Panc1 (cell line): ENCODE data around the gene CANT1. TPM values are rescaled to one million over a fixed set of nuclear protein-coding genes. Genes with fewer than 3 reads are reported as not detected.

Experiments
- ATAC-seq: fragments of 200-7000 bp; cut with Tn5 transposase; 2 replicates; pipeline ENCODE4 v1.9.1; 2020; ENCODE audit warnings: mild to moderate bottlenecking, moderate library complexity
- BruUV-seq: library from RNA; stranded (reverse); fragments of 400-500 nt; replicated peaks from 2 replicates; lab custom pipeline; 2021; lab: Mats Ljungman, UMichigan
- CTCF ChIA-PET: fragments of 300-600 bp; sonication (Branson Sonifier 250); formaldehyde crosslinking; loops from one replicate; lab custom pipeline; 2022; ENCODE audit warnings: antibody characterized with exemption; lab: Charles Lee
- POLR2A ChIA-PET: fragments of 300-600 bp; sonication (Branson Sonifier 250); formaldehyde crosslinking; loops from one replicate; lab custom pipeline; 2022; ENCODE audit warnings: antibody characterized with exemption; lab: Charles Lee
- DNase-seq: peaks from one replicate; pipeline ENCODE4 v3.0.0-alpha.2; 2010; ENCODE audit warnings: low read depth, low spot score
- H3K27ac ChIP-seq: 2 replicates; pipeline ENCODE4 v1.5.1; 2011; ENCODE audit warnings: mild to moderate bottlenecking, low read length, inconsistent platforms
- H3K27me3 ChIP-seq: fragments of 200-500 bp; sonication (Bioruptor generic); 2 replicates; pipeline ENCODE4 v1.6.0; 2014; ENCODE audit warnings: low read length, inconsistent platforms; ENCODE audit not compliant: control insufficient read depth, insufficient read depth
- H3K36me3 ChIP-seq: fragments of 200-500 bp; sonication (Bioruptor generic); 2 replicates; pipeline ENCODE4 v1.5.1; 2014; ENCODE audit warnings: inconsistent platforms, mild to moderate bottlenecking, low read length, moderate library complexity; ENCODE audit not compliant: control insufficient read depth, insufficient read depth
- H3K4me1 ChIP-seq: 2 replicates; pipeline ENCODE4 v1.5.1; 2011; ENCODE audit warnings: inconsistent platforms, mild to moderate bottlenecking, low read length, moderate library complexity; ENCODE audit not compliant: control insufficient read depth, insufficient read depth
- H3K4me3 ChIP-seq, 2 experiments: 2 replicates each; pipeline ENCODE4 v1.5.1; 2011 to 2012; ENCODE audit warnings: low read depth in 2 of 2, low read length in 2 of 2, mild to moderate bottlenecking in 2 of 2, inconsistent platforms in 1 of 2, moderate library complexity in 1 of 2
- H3K9me3 ChIP-seq: fragments of 200-500 bp; sonication (Bioruptor generic); 2 replicates; pipeline ENCODE4 v1.5.1; 2014; ENCODE audit warnings: low read depth, mild to moderate bottlenecking, inconsistent platforms, low read length, moderate library complexity; ENCODE audit not compliant: control insufficient read depth, insufficient read depth
- POLR2AphosphoS5 ChIP-seq: IDR thresholded peaks from 2 replicates; pipeline ENCODE4 v1.6.1; 2012; ENCODE audit warnings: mild to moderate bottlenecking, low read depth, low read length, moderate library complexity
- SIN3A ChIP-seq: IDR thresholded peaks from 2 replicates; pipeline ENCODE4 v1.6.1; 2012; ENCODE audit warnings: low read depth, mild to moderate bottlenecking, low read length, moderate library complexity, borderline replicate concordance; ENCODE audit not compliant: insufficient read depth
- TCF7L2 ChIP-seq: IDR thresholded peaks from 2 replicates; pipeline ENCODE4 v1.6.1; 2011; ENCODE audit warnings: mild to moderate bottlenecking, low read depth, low read length, inconsistent platforms
- in situ Hi-C: cut with HindIII; loops from 2 replicates; pipeline ENCODE4 v1.10.0; 2016; ENCODE audit warnings: low sequenced_read_pairs, low pct_unique_long_range_greater_than_20kb
- intact Hi-C: fragments of 100-400 bp; cut with micrococcal nuclease; formaldehyde crosslinking; loops from one replicate; pipeline ENCODE4 v1.10.0; 2022; ENCODE audit not compliant: unreplicated experiment
- total RNA-seq: library from RNA; stranded (reverse); gene quantifications from one replicate; pipeline ENCODE4 v1.2.1, GENCODE V29; 2021; ENCODE audit not compliant: unreplicated experiment
- TF ChIP-seq, protein P1 (sequence below), 2 experiments: IDR thresholded peaks; 2 replicates each; pipeline ENCODE4 v1.6.1; 2011 to 2012; ENCODE audit warnings: low read depth in 2 of 2, control low read depth in 1 of 2, low read length in 1 of 2, mild to moderate bottlenecking in 1 of 2, moderate library complexity in 1 of 2; ENCODE audit not compliant: insufficient read depth in 1 of 2
- TF ChIP-seq, protein P2 (sequence below): fragments of 450-650 bp; IDR thresholded peaks from 2 replicates; pipeline ENCODE4 v1.5.1; 2017; ENCODE audit warnings: mild to moderate bottlenecking

CANT1 gene
- total RNA-seq, 1 experiment from 2014 or later, result 160 TPM

GRCh38 chr17:78958641-78959127 is 50.9 kb downstream of the CANT1 start:
- no peak for DNase-seq
- peak; percentile 68 for ATAC-seq
- TF ChIP-seq, protein P1, sequence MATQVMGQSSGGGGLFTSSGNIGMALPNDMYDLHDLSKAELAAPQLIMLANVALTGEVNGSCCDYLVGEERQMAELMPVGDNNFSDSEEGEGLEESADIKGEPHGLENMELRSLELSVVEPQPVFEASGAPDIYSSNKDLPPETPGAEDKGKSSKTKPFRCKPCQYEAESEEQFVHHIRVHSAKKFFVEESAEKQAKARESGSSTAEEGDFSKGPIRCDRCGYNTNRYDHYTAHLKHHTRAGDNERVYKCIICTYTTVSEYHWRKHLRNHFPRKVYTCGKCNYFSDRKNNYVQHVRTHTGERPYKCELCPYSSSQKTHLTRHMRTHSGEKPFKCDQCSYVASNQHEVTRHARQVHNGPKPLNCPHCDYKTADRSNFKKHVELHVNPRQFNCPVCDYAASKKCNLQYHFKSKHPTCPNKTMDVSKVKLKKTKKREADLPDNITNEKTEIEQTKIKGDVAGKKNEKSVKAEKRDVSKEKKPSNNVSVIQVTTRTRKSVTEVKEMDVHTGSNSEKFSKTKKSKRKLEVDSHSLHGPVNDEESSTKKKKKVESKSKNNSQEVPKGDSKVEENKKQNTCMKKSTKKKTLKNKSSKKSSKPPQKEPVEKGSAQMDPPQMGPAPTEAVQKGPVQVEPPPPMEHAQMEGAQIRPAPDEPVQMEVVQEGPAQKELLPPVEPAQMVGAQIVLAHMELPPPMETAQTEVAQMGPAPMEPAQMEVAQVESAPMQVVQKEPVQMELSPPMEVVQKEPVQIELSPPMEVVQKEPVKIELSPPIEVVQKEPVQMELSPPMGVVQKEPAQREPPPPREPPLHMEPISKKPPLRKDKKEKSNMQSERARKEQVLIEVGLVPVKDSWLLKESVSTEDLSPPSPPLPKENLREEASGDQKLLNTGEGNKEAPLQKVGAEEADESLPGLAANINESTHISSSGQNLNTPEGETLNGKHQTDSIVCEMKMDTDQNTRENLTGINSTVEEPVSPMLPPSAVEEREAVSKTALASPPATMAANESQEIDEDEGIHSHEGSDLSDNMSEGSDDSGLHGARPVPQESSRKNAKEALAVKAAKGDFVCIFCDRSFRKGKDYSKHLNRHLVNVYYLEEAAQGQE (IDR thresholded peaks at IDR 0.05; ENCODE audit: insufficient read depth in 1 of 2, low read depth in 2 of 2, low read length in 1 of 2), result no peak
- TF ChIP-seq SIN3A (no peak), POLR2AphosphoS5 (no peak), TCF7L2 (no peak)
- TF ChIP-seq, protein P2, sequence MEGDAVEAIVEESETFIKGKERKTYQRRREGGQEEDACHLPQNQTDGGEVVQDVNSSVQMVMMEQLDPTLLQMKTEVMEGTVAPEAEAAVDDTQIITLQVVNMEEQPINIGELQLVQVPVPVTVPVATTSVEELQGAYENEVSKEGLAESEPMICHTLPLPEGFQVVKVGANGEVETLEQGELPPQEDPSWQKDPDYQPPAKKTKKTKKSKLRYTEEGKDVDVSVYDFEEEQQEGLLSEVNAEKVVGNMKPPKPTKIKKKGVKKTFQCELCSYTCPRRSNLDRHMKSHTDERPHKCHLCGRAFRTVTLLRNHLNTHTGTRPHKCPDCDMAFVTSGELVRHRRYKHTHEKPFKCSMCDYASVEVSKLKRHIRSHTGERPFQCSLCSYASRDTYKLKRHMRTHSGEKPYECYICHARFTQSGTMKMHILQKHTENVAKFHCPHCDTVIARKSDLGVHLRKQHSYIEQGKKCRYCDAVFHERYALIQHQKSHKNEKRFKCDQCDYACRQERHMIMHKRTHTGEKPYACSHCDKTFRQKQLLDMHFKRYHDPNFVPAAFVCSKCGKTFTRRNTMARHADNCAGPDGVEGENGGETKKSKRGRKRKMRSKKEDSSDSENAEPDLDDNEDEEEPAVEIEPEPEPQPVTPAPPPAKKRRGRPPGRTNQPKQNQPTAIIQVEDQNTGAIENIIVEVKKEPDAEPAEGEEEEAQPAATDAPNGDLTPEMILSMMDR, result no peak
- Histone ChIP-seq H3K4me1 (0 out of 2 replicates have a peak, but pooled peaks cover 2% of the 10 kb centered on the region), H3K9me3 (no peaks in the 10 kb centered on the region), H3K36me3 (no peaks in the 10 kb centered on the region), H3K4me3 (no peak overlapping the region), H3K27ac (no peak overlapping the region), H3K27me3 (no peaks in the 10 kb centered on the region)
- ChIA-PET CTCF (no interaction called here), POLR2A (no interaction called here)
- intact Hi-C loops (no loop called here), in situ Hi-C loops (no loop called here)
- no TSS peak for BruUV-seq

- TF ChIP-seq, protein P1 (IDR thresholded peaks at IDR 0.05; ENCODE audit: insufficient read depth in 1 of 2, low read depth in 2 of 2, low read length in 1 of 2), result no peak
- TF ChIP-seq, protein P2, result no peak
- TF ChIP-seq POLR2AphosphoS5, result no peak
- no peak for TF ChIP-seq SIN3A
- TF ChIP-seq TCF7L2, result no peak
- 0 out of 2 replicates have a peak, but pooled peaks cover 2% of the 10 kb centered on the region for H3K4me1 ChIP-seq
- no peak overlapping the region for H3K27ac ChIP-seq
- BruUV-seq, result no TSS peak
- ChIA-PET CTCF (interaction anchor here (0.5 kb wide), 1 partner anchor 15 kb away, joined by 3 read pairs; no protein-coding TSS in a partner anchor), POLR2A (interaction anchor here (0.6 kb wide), 1 partner anchor 63 kb away, joined by 3 read pairs; no protein-coding TSS in a partner anchor)
- no peak overlapping the region for H3K4me3 ChIP-seq
- H3K9me3 ChIP-seq, result no peaks in the 10 kb centered on the region
- ATAC-seq, result no peak
- H3K27me3 ChIP-seq, result no peaks in the 10 kb centered on the region
- no peak for DNase-seq
- intact Hi-C loops (no loop called here), in situ Hi-C loops (no loop called here)
- no peaks in the 10 kb centered on the region for H3K36me3 ChIP-seq
Measured at GRCh38 chr17:78957128-78957527, 52.4 kb downstream of the CANT1 start.
